D721Med (cell line): ENCODE data around the gene KATNB1.

Experiments used
- DNase-seq: peaks from one replicate; pipeline ENCODE4 v3.0.0; 2011; ENCODE audit warnings: low spot score; ENCODE audit not compliant: insufficient read length
- FAIRE-seq: peaks from 2 replicates; lab custom pipeline; 2011; peaks lifted over from hg19 to GRCh38; lab: Jason Lieb, UNC
- TF ChIP-seq, protein P1 (sequence below): IDR thresholded peaks from 2 replicates; pipeline ENCODE4 v1.5.1; 2012; ENCODE audit warnings: mild to moderate bottlenecking, control low read depth; ENCODE audit not compliant: insufficient read depth; ENCODE audit errors: missing control alignments

The KATNB1 gene

DNA sequence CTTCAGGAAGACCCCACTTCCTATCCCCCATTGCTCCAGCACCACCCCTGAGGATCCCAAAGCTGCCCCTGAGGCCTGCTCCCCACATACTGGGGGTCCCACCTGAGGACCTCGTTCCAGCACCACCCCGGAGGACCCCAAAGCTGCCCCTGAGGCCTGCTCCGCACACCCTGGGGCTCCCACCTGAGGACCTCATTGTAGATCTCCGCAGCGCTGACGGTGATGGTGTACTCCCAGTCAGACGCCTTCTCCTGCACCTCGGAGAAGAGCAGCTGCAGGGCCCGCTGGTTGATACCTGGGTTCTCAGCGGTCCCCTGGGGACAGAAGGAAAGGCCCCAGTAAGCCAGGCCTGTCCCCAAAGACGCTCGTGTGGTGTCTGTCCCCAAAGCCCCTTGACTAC, 26.4 kb downstream of the KATNB1 start:
- TF ChIP-seq, protein P1, sequence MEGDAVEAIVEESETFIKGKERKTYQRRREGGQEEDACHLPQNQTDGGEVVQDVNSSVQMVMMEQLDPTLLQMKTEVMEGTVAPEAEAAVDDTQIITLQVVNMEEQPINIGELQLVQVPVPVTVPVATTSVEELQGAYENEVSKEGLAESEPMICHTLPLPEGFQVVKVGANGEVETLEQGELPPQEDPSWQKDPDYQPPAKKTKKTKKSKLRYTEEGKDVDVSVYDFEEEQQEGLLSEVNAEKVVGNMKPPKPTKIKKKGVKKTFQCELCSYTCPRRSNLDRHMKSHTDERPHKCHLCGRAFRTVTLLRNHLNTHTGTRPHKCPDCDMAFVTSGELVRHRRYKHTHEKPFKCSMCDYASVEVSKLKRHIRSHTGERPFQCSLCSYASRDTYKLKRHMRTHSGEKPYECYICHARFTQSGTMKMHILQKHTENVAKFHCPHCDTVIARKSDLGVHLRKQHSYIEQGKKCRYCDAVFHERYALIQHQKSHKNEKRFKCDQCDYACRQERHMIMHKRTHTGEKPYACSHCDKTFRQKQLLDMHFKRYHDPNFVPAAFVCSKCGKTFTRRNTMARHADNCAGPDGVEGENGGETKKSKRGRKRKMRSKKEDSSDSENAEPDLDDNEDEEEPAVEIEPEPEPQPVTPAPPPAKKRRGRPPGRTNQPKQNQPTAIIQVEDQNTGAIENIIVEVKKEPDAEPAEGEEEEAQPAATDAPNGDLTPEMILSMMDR, result no peak
- FAIRE-seq (no peak), DNase-seq (no peak)

DNA sequence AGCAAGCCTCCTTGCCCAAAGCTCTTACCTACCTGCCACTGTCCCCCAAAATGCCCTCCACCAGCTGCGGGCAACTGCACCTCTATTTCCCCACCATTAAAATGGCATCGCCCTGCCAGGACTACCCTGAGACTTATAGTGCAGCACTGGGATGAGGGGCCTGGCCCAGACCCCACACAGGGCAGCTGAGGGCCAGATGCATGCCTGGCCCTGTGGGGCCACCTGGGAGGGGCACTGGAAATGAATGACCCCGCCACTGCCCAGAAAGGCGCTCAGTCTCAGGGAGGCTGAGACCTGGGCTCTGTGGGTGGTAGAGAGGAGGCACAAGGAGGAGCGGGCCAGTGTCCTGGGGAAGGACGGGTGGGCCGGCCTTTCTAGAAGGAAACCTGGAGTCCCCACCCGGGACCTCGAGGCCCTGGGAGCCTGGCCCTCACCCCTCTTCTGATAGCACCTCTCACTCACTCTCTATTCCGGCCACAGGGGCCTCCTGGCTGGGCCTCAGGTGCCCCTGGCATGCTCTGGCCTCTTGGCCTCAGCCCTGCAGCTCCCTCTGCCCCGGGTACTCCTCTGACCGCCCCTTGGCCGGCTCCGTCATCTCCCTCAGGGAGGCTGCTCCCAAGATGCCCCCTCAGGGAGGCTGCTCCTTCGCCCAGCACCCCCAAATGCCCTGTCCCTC, 26.9 kb downstream of the KATNB1 start:
- DNase-seq (no peak), FAIRE-seq (no peak)
- TF ChIP-seq, protein P1, result no peak

DNA sequence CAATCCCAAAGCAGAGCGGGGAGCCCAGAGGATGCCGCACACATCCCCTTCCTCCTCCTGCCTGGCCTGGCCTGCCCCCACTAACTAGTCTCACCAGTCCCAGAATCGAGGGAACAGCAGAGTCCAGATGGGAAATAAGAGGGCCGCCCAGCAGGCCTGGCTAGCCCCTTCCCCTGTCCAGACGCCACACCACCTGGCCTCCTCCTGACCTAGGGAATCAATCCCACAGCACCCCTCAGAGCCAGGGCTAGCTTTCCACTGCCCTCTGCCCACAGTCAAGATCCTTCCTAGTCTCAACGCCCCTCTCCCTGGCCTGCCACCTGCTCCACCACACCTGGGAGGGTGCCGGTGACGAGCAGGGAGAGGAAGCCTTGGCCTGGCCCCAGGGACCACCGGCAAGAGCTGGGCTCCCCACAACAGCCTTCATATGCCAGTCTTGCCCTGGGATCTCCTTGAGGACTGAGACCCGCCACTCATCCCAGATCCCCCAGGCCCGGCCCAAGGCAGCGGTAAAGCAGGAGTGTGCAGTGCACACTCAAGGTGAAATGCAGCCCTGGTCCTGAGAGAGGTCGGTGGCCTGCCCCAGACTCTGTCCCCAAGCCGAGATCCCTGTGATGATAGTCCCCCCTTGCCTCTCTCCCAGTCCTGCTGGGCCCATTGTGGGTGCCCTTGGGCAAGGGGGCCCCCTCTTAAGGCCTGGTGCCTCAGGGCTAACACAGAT, 27.9 kb downstream of the KATNB1 start:
- FAIRE-seq (no peak), DNase-seq (no peak)
- TF ChIP-seq, protein P1, result no peak

DNA sequence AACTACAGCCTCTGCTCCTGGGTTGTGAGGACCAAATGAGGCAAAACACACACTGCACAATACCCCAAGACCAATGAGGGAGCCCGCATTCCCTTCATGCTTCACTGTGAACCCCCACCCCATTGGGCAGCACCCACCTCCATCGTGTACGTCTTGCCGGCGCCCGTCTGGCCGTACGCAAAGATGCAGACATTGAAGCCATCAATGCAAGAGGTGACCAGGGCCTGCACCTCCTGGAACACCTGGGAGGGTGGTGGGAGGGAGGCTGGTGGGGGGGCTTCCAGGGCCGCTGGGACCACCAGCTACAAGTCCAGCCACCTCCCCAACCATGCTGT, 28.4 kb downstream of the KATNB1 start:
- no peak for DNase-seq
- no peak for FAIRE-seq

DNA sequence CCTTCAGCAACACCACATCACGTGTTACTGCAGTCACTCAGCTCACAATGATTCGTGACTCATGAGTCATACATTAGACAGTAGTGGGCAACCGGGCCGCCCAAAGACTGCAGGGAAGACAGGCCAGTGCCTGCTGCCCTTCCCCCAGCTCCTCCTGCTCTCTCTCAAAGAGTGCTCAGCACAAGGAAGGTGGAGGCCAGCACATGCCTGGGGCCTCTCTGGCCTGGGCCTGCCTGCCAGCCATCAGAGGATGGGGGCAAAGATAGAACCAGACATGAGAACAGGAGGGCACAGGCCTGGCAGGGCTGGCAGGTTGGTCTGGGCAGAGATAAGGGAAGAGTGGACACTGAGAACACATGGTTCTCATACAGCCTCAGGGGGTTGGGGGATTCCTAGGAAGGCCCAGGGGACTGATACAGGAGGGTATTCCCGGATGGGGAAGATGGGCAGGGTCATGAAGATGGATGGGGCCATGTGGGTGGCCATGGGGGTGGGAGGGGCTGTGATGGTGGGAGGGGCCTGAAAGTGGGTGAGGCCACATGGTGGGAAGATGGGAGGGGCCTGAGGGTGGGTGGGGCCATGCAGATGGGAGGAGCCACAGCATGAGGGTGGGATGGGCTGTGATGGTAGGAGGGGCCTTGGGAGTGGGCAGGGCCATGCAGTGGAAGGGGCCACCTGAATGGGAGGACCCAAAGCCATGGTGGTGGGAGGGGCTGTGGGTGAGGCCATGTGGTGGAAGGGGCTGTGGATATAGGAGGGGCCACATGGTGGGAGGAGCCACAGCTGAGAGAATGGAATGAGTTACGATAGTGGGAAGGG, 29.0 kb downstream of the KATNB1 start:
- no peak for DNase-seq
- no peak for FAIRE-seq
- TF ChIP-seq, protein P1, result no peak

More for the DNA sequence above, 28.4 kb downstream of the KATNB1 start:
- TF ChIP-seq, protein P1, result no peak

DNA sequence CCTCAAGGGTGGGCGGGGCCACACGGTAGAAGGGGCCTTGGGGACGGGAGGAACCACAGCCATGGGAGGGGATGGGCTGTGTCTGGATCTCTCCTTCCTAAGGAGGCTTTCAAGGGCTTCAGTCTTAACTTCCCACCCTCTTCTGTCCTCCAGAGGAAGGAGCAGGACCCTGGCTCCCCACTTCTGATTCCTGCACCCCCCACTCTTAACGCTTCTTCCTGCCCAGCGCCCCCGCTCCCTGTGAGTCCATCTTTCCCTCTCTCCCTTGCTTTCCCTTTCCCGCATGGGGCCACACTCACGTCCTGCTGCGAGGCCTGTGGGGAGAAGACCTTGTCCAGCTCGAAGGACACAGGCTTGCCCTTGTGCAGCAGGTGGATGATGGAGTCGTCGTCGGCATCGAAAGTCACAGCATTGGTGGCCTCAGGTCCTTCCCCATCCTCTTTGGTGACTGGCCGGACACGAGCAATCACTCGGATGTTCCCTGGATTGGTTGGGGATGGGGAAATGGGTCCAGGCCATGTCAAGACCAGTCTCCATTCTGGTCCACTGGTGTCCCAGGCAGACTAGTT, 29.7 kb downstream of the KATNB1 start:
- no peak for FAIRE-seq
- DNase-seq, result no peak
- TF ChIP-seq, protein P1, result no peak
